ENCODE data around the gene TARS1. TPM values are rescaled to one million over a fixed set of nuclear protein-coding genes. Genes with fewer than 3 reads are reported as not detected.
"Not testable (repeated sequence)": the region's sequence is repeated elsewhere in the genome, so short reads cannot be mapped to it uniquely, and the experiment has no call there.

The TARS1 gene
- total and polyA plus RNA-seq, 10 donors: 42.7 to 90.0 (median 48.0) TPM

DNA sequence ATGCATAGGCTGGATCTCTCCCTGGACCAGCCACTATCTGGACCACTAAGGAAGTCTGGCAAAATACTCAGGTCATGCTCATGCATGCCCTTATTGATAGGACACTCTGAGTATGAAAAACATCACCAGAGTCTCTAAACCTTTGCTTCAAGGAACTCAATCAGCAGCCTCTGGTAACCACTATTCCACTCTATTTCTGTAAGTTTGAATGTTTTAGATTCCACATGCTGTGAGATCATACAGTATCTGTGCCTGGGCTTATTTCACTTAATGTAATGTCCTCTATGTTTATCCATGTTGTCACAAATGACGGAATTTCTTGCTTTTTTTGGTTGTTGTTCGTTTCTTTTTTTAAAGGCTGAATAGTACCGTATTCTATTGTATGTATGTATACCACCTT lies 68.3 kb downstream of the TARS1 start:
- TF ChIP-seq POLR2AphosphoS5 (IDR thresholded peaks at IDR 0.05) (no peak), CTCF (IDR thresholded peaks at IDR 0.05 in 8 of 11, conservative IDR thresholded peaks at IDR 0.05 in 3 of 11) (no peak), POLR2A (IDR thresholded peaks at IDR 0.05) (no peak)
- Histone ChIP-seq H3K36me3 (no peaks in the 10 kb centered on the region), H3K27ac (no peak overlapping the region), H3K9me3 (no peaks in the 10 kb centered on the region), H3K27me3 (replicated peaks in 1 of 7) (no peaks in the 10 kb centered on the region), H3K4me1 (no peaks in the 10 kb centered on the region), H3K4me3 (no peak overlapping the region)
- intact Hi-C loops (cut with DNase I; ENCODE audit: low total_unique reads): no loop called here
- no peak for DNase-seq
- 87 to 95% (median 90%) methylated on average over 3 of the region's 3 CpGs for WGBS, 5 donors

DNA sequence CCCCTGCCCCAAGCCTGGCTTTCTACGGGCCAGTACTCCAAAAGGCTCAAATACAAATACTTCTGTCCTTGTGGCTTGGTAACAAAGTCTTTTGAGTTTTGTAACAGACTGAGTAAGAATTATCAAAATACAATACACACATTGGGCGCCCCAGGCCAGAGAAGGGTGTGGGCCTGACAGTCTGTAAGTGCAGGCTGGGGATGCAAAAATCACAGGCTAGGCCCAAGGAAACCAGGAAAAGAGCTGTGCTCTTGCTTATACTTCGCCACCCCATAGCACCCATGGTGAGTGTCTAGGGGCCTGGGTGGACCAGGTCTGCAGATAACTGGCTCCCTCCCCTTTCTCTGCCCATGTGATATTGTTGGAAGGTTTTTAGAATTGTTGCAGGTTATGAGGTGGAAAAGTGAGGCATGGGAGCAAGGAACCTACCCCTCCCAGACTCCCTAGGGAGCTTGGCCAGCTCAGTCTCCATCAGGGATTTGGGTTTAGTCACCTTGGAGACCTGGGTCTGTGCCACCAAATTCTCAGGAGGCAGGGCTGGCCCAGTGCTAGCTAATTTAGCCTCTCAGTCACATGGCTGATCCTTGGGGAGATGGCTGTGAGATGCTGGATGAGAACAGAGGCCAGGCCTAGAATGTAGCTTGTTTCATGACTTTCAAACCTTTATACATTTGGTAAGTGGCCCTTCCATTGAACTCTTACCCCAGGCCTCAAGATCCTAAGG lies 72.9 kb downstream of the TARS1 start:
- 64 to 91% (median 76%) methylated on average over 3 of the region's 3 CpGs for WGBS, 5 donors
- DNase-seq: no peak

GRCh38 chr5:33515366-33515765 lies 74.6 kb downstream of the TARS1 start:
- H3K27ac ChIP-seq; H3K4me1 ChIP-seq; DNase-seq; H3K36me3 ChIP-seq; intact Hi-C loops (cut with DNase I; ENCODE audit: low total_unique reads); H3K4me3 ChIP-seq; H3K27me3 ChIP-seq (replicated peaks in 1 of 7): not testable (repeated sequence)
- H3K9me3 ChIP-seq: peaks cover 0 to 10% (median 0%) of the 10 kb centered on the region in 8 donors
- WGBS, 5 donors: 95 to 98% (median 96%) methylated on average over 9 to 32 of the region's 32 CpGs

More for the DNA sequence above, 72.9 kb downstream of the TARS1 start:
- TF ChIP-seq CTCF (IDR thresholded peaks at IDR 0.05 in 8 of 11, conservative IDR thresholded peaks at IDR 0.05 in 3 of 11): no peak
- TF ChIP-seq POLR2AphosphoS5 (IDR thresholded peaks at IDR 0.05): no peak
- Histone ChIP-seq H3K4me1 (no peaks in the 10 kb centered on the region), H3K27me3 (replicated peaks in 1 of 7) (no peaks in the 10 kb centered on the region), H3K4me3 (no peak overlapping the region), H3K27ac (no peak overlapping the region), H3K9me3 (peaks cover 0 to 1% (median 0%) of the 10 kb centered on the region in 8 donors), H3K36me3 (no peaks in the 10 kb centered on the region)
- intact Hi-C loops (cut with DNase I; ENCODE audit: low total_unique reads): no loop called here

DNA sequence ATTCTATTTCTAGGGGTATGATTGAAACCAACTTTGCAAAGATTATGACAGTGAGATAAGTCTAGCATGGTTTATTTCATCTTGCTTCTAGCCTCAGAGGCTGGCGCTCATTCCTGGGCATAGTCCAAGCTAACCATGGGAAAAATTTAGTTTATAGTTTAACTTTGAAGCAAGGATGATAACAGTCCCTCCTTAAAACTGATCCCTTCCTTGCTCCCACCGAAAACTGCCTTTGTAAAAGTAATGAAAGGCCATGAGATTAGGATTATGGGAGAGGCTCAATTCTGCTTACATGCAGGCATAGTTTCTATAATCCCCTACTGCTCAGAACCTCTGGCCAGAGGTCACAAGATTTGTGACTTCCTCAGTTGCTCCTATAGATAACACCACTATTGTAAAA lies 75.7 kb downstream of the TARS1 start:
- Histone ChIP-seq H3K4me1 (no peaks in the 10 kb centered on the region), H3K4me3 (no peak overlapping the region), H3K36me3 (no peaks in the 10 kb centered on the region), H3K9me3 (peaks cover 0 to 10% (median 0%) of the 10 kb centered on the region in 8 donors), H3K27ac (no peak overlapping the region), H3K27me3 (replicated peaks in 1 of 7) (no peaks in the 10 kb centered on the region)
- intact Hi-C loops (cut with DNase I; ENCODE audit: low total_unique reads): no loop called here
- TF ChIP-seq POLR2AphosphoS5 (IDR thresholded peaks at IDR 0.05) (no peak), POLR2A (IDR thresholded peaks at IDR 0.05) (no peak), CTCF (IDR thresholded peaks at IDR 0.05 in 8 of 11, conservative IDR thresholded peaks at IDR 0.05 in 3 of 11) (no peak)
- no peak for DNase-seq
- 75 to 94% (median 85%) methylated on average over 2 of the region's 2 CpGs for WGBS, 5 donors
